ENCODE measurements around the gene FCGBP.
A peak's percentile ranks its signal among the peaks of the same experiment; 100 is the strongest.
"Not testable (repeated sequence)": the region's sequence is repeated elsewhere in the genome, so short reads cannot be mapped to it uniquely, and the experiment has no call there.

FCGBP gene

GRCh38 chr19:39916851-39917396, 17.5 kb downstream of the FCGBP start:
- DNase-seq: no peak

GRCh38 chr19:39916236-39916635, 18.2 kb downstream of the FCGBP start:
- DNase-seq: no peak

GRCh38 chr19:39915848-39916215, 18.6 kb downstream of the FCGBP start:
- DNase-seq: no peak

- DNase-seq: no peak
These were observed 19.2 kb downstream of the FCGBP start for GRCh38 chr19:39915101-39915847.

GRCh38 chr19:39913682-39914333, 20.6 kb downstream of the FCGBP start:
- no peak for DNase-seq

GRCh38 chr19:39908803-39909202, 25.6 kb downstream of the FCGBP start:
- DNase-seq: no peak

- DNase-seq: no peak
These were observed 27.4 kb downstream of the FCGBP start for GRCh38 chr19:39906820-39907611.

- no peak for DNase-seq
These were observed 28.2 kb downstream of the FCGBP start for GRCh38 chr19:39906283-39906682.

- DNase-seq: not testable (repeated sequence)
These were observed 30.8 kb downstream of the FCGBP start for GRCh38 chr19:39903486-39904091.

- DNase-seq: not testable (repeated sequence)
These were observed 32.1 kb downstream of the FCGBP start for GRCh38 chr19:39902326-39902725.

GRCh38 chr19:39901681-39902080, 32.8 kb downstream of the FCGBP start:
- DNase-seq: not testable (repeated sequence)

- DNase-seq: not testable (repeated sequence)
These were observed 35.6 kb downstream of the FCGBP start for GRCh38 chr19:39898858-39899257.

GRCh38 chr19:39897511-39898245, 36.8 kb downstream of the FCGBP start:
- peak; percentile 61 for DNase-seq

GRCh38 chr19:39895096-39895495, 39.3 kb downstream of the FCGBP start:
- DNase-seq: not testable (repeated sequence)

- not testable (repeated sequence) for DNase-seq
These were observed 40.2 kb downstream of the FCGBP start for GRCh38 chr19:39894236-39894606.

GRCh38 chr19:39893366-39894235, 40.8 kb downstream of the FCGBP start:
- DNase-seq: peak; percentile 43

- DNase-seq: not testable (repeated sequence)
These were observed 41.9 kb downstream of the FCGBP start for GRCh38 chr19:39892506-39892902.

GRCh38 chr19:39891660-39892505, 42.6 kb downstream of the FCGBP start:
- DNase-seq: peak; percentile 23

GRCh38 chr19:39890755-39891551, 43.5 kb downstream of the FCGBP start:
- DNase-seq: no peak

All from CD4-positive, alpha-beta T cell treated with Interleukin-17A for 4 hours (primary cell).